Measurements from ENCODE around the gene C11orf87.

Gene C11orf87

DNA sequence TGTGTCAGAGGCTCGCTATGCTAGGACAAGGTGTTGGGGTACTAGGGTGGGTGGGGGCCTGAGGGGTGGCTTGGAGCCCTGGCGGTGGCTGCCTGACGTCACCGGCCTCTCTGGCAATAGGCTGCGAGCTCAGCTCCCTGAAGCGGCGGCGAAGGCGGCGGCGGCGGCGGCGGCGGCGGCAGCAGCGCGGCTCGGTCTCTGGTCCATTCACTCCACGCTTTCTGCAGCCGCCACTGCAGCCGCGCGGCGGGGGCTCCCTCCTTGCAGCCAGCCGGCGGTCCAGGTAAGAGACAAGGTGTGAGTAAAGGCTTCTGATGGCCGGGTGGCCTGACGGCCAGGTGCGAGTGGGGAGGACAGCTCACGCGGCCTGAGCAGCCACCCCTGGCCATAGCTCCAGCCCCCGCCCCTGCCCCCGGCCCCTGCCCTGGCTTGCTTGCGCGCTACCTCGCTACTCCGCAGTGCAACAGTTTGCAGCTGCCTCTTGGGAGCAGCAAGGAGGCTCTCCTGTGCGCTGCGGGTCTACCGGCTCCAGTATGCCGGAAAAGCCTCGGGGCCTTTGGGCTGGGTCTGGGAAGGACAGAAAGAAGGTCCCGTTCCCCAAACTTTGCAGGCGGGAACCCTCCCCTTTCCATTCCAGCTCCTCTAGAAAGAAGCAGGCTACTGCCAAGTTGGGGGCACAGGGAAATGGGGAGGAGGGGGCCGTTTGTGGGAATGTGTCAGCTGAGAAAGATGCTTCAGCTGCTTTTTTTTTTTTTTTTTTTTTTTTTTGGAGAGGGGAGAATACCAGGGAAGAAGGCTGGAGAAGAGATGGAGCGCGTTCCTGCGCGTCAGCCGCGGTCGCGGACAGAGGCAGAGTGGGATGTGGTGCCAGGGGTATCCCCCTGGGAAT lies at the start of gene C11orf87:
Gene C11orf87 (plus strand): TSS at position 210 of the 889 bp plus-strand sequence. CDS start 1,444 bp downstream, outside the sequence.
- no peak for DNase-seq (ENCODE audit: low spot score)

DNA sequence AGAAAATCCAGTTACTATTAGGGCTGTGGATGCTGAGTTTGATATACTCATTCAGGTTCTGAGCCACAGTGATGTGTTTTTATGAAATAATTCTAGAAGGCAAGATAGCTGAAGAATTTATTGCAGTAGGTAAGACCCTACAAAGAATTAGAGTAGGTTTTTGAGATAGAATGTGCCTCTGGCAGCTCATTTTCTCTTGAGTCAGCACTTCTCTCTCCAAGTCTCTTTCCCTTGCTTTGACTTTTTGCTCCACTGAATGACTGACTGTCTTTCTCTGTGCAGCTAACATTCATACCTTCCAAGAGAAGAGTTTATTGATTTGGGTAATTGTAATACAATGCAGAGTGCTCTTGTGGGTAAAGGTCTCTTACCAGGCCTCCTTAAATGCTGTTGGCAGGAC lies 48.0 kb upstream of the C11orf87 start:
- no peak for DNase-seq (ENCODE audit: low spot score)

DNA sequence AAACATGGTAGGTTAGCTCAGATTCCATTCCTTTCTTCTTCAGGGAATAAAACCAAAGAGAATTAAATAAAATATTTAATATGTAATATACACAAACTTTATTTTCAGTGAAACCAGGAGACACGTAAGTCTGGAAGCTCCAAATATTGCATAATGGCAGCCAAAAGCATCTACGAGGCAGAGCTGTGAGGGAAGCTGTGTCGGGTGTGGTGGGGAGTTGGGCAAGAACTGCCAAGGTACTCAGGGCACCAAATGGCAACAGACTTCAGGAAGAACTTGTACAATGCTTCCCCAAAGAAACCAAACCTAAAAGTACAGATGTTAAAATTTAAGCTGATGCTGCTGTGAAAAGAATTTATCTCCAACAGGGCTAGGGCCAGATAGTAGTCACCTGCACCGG lies 47.5 kb upstream of the C11orf87 start:
- DNase-seq (ENCODE audit: low spot score) = no peak

DNA sequence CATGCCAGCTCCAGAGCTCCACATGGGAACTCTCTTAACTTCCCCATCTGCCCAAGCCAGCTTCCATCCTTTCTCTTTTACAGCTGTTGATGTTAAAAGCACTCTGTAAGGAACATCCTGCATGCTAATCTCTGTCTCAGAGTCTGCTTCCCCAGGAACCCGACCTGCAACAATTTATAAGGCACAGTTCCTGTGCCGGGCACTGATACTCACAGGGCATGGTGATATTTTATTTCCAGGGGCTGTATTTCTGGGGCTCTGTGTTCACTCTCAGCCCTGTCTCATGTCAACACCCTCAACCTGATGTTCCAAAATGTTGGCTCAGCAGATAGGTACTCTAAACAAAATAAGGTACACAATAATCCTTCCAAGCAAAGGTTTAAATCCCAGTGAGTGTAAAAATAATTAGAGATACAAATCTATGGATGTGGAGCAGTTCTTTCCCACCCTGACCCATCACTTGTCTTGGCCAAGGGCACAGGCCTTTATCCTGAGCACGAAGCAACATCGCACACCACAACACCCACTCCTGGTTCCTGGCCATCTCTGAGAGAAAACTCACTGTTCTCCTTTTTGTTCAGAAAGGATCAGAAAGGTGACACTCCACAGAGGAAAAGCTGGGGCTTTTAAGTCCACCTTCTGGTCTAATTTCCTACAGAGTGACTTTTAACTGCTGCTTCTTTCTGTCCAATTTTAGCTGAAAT lies 44.8 kb upstream of the C11orf87 start:
- no peak for DNase-seq (ENCODE audit: low spot score)

DNA sequence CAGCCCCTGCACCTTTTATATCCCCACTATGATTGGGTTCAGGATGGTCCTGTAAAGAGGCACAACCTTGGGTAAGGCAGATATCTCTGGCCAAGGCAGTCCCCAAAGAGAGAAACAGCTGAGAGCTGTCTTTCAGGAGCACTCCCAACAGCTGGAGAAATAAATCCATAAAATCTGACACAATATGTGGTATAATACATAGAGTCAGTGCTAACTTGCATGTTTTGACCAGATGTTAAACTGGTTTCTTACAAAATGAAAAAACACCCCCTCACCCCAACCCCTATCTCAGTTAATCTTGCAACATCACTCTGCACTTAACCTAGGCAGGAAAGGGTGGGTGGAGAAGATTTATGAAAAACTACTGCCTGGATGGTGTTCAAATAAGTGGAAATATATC lies 44.0 kb upstream of the C11orf87 start:
- no peak for DNase-seq (ENCODE audit: low spot score)

DNA sequence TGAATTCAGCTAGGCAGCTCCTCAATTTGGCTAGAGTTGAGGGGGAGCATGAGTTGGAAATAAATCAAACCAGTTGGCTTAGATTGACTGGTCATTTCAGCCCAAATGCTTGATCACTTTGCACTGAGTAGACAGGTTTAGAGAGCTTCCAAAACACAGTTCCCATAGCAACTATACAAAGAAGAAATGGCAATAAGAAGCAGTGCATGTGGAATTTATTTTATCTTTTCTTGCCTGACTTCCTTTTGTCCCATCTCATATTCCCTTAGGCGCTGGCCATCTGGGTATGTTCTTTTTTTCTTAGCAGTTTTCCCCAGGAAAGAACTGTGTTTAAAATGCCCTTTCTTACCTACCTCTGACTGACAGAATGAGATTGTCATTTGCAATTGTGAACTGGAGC lies 38.7 kb upstream of the C11orf87 start:
- DNase-seq (ENCODE audit: low spot score) = no peak

DNA sequence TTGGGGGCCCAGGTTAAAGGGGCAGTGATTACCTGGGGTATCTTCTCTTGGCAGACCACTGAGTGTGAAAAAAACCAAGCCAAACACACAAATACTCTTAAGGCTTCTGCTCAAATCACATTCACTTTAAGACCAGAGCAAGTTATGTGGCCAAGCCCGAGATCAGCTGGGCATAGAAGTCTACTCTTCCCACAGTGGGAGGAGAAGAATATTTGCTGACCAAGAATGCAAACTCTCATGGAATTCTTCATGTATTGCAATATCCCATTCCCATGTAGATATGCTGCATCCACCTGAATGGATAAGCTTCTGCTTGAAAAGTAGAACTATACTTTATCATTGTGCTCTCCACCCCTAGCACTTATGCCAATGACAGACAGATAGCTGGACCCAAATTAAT lies 37.1 kb upstream of the C11orf87 start:
- DNase-seq (ENCODE audit: low spot score) = no peak

DNA sequence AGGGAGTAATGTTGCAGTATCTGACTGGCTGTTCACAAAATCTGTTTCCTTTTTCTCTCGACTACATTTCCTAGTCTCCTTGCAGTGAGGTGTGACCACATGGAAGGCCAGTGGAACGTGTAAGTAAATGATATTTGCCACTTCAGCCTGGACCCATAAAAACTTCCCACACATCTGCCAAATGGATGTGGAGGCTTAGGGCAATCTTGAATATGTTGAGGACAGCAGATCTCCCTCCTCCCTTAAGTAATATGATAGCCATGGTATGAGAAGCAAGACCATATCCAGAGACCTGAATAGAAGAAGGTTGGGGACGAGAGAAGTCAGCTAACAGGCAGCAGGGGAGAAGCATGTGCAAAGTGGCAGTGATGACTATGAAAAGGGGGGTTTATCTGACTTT lies 33.0 kb upstream of the C11orf87 start:
- no peak for DNase-seq (ENCODE audit: low spot score)

DNA sequence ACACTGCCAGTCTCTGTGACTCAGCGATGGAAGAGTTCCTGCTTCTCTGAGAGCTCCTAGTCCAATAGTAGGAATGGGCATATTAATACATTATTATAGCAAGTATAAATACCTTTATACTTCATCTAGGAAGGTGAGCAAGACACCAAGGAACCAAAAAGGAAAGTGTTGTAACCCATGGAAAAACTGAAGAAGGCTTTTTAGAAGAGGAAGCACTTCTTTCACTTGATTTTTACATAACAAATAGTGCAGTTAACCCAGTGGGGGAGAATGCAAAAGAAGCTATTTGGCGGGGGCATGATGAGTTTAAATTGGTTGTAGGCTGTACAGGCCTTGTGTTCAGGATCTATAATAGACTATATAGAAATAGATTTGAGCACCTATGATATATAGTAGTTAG lies 31.2 kb upstream of the C11orf87 start:
- no peak for DNase-seq (ENCODE audit: low spot score)

DNA sequence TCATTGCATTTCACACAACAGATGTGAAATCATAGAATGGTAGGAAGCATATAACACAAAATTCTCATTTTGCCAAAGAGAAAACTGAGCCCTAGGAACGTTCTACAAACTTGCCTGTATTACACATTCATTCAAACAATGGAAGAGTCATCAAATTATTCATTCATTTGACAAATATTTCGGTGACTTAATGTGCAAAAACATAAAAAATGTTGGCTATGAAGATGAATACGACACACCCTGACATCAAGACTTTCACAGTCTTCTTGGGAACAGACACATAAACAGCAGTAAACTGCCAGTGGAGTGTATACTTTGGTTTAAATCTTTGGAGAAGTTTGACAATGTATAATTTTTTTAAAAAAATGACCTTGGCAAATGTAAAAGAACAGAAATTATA lies 20.4 kb upstream of the C11orf87 start:
- DNase-seq (ENCODE audit: low spot score) = no peak

DNA sequence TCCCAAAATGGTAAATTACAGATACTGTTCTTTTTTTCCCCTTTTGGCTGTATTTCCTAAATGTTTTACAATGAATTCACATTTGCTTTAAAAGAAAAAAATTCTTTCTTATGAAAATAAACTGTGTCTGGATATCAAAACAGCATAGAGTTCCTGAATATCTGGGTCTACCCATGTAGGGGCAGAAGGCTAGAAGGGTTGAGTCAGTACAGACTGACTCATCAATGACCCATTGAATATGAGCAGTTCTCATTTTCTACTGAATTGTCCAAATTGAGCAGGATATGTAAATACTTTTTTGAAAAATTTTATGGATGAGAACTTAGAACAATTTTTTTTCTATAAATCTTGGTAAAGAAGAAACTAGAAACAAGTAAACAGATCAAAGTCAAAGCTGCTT lies 16.3 kb upstream of the C11orf87 start:
- no peak for DNase-seq (ENCODE audit: low spot score)

DNA sequence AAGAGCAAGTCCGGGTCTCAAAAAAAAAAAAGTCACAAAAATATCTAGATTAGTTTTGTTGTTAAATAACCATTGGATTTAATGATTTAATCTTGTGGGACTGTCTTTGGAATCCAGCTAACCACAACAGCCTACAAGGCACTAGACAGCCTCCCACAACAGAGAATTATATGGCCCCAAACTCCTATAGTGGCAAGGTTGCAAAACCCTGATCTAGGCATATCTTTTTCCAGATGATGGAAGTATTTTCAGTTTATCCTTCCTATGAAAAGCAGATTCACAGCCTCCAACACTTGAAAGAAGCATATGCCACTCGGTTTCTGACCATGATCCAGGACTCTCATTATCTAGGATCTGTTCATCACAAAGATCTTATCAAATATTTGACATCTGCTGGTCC lies 5.4 kb upstream of the C11orf87 start:
- DNase-seq (ENCODE audit: low spot score) = no peak

DNA sequence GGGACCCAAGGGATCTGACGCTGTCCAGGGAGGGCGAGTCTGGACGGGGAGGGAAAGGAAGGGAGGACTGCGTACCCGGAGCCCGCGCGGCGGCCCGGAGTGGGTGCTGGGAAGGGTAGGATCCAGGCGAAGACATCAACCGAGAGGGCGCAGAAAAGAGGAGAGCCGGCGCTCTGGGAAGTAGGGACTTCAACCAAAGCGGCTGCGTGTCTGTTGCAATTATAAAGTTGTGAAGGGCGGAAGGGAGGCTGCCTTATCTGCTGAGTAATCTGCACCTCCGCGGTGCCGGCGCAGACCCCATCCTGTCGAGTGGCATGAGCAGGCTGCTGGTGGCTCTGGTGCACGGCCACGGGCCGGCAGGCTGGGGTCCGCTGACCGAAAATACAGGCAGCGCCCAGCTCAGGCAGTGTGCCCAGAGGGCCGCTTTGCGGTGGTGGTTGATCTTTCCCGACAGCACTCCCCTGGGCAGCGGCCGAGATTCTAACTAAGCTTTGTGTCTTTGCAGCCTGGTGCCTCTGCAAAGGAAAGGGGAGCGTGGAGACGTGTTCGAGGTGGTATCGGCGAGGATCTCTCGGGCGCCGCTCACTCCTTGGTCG lies 978 bp downstream of the C11orf87 start:
- DNase-seq (ENCODE audit: low spot score) = no peak

DNA sequence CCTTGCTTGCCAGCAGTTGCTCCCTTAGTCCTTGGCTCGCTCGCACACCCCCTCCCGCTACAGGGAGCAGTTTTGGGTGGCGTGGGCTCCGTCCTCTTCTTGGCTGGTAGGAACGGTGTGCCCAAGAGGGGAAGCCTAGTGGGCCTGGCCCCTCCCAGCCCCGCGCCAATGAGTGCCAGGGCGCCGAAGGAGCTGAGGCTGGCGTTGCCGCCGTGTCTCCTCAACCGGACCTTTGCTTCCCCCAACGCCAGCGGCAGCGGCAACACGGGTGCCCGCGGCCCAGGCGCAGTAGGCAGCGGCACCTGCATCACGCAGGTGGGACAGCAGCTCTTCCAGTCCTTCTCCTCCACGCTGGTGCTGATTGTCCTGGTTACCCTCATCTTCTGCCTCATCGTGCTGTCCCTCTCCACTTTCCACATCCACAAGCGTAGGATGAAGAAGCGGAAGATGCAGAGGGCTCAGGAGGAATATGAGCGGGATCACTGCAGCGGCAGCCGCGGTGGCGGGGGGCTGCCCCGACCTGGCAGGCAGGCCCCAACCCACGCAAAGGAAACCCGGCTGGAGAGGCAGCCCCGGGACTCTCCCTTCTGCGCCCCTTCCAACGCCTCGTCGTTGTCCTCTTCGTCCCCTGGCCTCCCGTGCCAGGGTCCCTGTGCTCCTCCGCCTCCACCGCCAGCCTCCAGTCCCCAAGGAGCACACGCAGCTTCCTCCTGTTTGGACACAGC lies 1.6 kb downstream of the C11orf87 start:
- DNase-seq (ENCODE audit: low spot score) = no peak

DNA sequence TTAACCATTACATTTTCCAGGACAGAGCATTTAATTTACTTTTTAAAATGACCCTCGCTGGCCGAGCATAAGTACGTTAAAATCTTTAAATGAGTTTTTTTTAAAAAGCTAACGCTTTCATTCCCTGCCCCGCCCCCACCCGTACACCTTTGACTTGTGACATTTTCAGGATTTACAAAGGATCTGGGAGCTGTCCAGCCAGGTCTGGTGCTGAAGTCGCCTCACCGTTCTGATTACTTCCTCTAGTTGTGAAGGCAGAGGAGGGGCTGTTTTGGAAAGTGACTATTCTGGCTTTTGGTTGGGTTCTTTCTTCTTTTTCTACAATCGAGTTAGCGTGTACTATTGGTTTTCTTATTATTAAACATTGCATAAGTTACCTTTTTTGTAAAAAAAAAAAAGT lies 2.9 kb downstream of the C11orf87 start:
- no peak for DNase-seq (ENCODE audit: low spot score)

DNA sequence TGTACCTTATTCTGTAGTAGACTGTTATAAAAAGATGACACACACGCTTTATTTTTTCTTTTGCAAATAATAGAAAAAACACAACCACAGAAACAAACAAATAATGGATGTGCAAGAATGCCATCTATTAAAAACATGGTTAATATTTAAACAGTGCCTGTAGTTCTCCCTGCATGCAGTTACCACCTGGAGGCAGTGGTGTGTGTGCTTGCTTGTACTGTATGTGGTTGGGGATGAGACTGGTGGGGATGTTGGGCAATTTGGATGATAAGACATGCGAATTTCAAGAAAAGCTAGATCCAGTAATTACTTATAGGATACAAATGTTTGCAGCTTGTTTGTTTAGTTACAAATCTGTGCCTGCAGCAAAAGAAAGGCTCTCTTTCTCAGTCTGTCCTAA lies 3.6 kb downstream of the C11orf87 start:
- DNase-seq (ENCODE audit: low spot score) = no peak

DNA sequence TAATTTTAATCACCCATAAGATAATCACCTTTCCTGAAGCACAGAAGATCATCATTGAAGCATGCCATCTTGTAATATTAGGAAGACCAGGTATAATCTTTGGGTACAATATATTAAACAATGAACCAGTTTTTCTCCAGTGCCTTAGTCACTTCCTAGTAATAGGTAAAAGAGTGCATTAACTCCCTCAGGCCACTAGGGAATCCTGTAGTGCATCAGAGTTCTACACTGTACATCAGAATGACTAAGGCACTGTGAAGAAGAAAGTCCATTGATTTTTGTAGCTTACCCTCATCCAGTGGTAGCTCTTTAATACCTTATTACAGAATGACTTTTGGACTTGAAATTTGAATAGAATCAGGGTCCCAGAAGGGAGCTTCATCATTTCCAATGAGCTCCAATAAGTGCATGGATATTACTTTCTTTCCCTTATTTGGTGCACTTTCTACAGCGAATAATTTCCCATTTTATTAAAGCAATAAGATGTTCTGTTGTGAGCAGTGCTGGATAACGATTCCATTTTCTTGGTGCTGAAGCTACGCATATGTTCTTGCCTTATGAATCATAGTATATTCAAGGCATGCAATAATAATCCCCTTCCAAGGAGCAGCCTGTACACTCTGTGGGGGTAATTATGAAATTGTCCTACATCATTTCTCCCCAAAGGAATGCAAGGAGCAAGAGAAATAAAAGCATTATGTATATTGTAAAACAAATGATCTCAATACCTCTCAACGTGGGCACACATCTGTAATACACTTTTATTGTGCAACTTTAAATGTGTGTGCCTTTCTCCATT lies 4.7 kb downstream of the C11orf87 start:
- DNase-seq (ENCODE audit: low spot score) = no peak

DNA sequence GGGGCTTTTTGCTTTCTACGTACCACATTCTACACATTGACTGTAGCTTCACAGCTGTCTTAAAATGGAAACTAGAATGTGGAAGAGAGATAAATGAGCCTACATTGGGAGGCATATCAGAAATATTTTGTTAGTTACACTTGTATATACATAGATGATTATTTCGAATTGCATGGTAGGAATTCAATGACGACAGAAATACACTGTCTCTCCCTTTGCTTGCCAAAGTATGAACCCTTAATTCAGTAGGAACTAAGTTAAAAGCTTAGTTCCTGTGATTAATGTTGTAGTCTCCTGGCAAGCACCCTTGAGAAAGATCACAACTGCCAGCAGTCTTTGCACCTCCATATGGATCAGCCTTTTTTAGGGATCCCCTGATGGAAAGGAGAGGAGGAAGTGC lies 10.1 kb downstream of the C11orf87 start:
- DNase-seq (ENCODE audit: low spot score) = no peak

DNA sequence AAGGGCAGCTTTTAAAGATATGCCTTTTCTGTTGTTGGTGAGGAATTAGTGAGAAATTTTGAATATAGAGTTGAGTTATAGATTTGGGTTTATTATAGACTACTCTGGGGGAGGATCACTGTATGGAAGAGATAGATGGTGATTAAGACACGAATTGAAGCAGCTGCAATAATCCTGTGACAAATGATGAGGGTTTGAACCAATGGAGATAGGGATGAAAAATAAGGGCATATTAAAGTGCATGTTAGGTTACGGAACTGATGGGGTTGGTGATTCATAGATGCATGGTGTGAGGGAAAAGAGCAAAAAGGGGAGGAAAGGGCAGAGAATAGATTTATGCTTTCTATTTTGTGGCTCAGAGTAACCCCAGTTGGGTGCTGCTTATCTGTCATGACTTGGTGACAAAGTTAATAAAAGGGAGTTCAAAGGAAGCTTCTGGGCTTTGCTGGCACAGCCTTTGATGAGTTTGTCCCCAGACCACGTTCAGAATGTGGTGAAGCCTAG lies 11.8 kb downstream of the C11orf87 start:
- DNase-seq (ENCODE audit: low spot score) = no peak

DNA sequence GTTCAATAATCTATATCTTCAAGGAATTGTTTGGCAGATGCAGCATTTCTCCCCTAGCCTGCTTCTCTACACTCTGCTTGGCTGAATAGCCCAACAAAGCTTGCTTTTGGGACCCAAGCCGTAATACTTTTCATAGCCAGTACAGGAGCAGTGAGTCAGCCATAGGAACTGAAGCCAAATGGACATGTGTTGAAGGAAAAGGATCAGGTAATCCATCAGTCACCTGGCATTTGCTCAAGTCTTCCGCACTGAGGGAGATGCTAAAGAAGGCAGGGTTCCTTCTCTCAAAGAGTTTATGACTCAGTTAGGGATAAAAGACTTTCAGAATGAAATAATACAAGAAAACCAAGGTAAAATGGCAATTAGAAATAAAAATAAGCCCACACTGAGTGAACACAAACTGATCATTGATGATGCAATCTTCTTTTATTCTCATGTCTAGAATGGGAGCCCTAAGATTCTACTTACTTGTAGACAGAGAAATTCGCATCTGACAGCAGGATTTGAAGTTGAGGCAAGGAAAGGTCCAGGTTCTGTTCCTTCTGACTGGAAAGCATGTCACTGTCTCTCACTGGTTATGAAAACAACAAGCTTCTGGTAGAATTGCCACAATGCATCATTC lies 13.2 kb downstream of the C11orf87 start:
- peak; percentile 36 for DNase-seq (ENCODE audit: low spot score)

DNA sequence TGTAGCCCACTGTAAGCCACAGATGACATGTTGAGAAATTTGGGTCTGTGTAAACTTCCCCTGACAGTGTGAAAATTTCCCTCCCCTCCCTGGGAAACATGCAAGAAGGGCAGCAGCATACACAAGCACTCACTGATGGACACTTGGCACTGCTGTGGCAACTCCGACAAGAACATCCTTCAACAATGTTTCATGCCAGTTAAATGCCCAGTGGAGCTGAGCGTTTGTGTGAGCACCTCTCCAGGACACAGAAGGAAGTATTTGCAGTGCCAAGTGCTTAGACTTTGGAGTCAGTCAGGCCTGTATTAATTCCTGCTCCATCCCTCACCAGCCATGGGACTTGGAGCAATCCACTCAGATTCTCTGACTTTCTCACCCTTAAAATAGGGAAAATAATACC lies 17.7 kb downstream of the C11orf87 start:
- DNase-seq (ENCODE audit: low spot score) = no peak
